GM19035 (cell line): ENCODE measurements around the gene ASF1B.

Experiments used
- ATAC-seq: cut with Tn5 transposase; IDR thresholded peaks from one replicate; pipeline ENCODE4 v1.9.1; 2021; ENCODE audit not compliant: unreplicated experiment

Gene ASF1B

DNA sequence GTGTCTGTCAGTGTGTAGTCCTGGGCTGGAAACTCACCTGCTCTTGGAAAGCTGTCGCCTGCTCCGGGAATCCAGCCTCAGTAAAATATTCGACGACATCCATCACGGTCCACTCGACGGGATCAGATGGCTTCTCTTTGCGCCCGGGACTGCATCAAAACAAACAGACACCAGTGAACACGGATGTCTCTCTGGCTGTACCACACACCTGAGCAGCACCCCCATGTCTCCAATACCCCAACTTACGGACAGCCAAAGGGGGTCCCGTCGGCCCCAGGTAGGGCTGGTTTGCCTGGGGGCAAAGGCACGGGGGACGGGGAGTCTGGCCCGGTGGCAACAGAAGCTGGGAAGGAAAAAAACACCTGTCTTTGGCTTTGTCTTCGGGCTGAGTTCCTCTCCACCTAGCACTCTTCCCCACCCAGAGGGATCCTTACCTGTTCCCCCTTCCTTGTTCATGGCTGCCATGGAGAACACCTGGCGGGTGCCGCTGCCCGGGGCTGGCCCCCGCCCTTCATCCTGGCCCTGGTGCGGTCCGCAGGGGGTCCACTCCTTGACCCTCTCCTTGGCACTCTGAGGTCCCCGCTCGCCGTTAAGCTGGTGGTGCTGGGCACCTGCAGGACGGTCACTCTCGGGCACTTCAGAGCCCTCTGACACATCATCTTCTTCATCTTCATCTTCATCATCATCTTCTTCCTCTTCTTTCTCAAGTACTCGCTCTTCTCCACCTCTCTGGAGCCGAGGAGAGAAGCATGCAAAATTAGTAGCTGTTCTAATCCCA lies 47.6 kb downstream of the ASF1B start:
- ATAC-seq = no peak

DNA sequence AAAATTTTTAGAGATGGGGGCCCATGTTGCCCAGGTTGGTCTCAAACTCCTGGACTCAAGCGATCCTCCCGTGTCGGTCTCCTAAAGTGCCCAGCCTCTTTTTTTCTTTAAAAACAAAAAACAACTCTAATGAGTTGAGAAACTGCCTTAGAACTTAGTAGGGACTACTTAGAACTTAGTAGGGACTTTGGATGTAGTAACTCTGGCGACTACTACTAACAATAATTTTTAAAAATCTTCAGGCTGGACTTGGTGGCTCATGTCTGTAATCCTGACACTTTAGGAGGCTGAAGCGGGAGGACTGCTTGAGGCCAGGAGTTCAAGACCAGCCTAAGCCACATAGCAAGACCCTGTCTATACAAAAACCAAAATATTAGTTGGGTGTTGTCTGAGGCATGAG lies 50.3 kb downstream of the ASF1B start:
- no peak for ATAC-seq

DNA sequence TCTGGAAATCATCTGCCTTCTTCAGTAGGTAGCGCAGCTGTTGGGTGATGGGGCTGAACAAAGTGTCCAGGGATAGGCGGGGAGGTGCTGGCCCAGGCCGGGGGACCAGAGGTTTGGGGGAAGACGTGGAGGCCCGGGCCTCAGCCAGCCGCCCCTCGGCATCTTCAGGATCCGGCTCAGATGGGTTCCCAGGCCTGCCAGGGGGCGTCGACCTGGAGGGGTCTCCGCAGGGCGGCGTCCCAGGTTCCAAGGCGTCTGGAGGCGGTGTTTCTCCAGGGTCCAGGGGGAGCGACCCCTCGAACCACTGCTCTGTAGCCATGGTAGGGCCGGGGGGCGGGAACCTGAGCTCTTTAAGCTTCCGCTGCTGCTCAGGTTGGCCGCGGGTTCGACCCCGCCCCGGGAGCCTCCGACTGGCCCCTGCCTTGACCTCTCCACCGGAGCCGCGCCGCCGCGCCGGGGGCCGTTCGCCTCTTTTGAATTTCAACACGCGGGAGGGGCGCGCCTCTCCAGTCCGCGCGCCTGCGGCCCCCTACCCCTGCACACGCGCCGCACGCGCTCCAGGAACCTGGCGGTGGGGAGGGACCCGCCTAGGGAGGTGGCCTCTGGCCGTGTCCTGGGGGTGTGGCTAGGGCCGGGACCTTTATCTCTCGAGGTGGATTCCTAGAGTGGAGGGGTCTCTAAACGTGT lies 50.9 kb downstream of the ASF1B start, which contains the start of gene C19orf67:
C19orf67 (minus strand) TSS at position 475 of the 687 bp plus-strand sequence; CDS start at position 319, 156 bp downstream.
- no peak for ATAC-seq

DNA sequence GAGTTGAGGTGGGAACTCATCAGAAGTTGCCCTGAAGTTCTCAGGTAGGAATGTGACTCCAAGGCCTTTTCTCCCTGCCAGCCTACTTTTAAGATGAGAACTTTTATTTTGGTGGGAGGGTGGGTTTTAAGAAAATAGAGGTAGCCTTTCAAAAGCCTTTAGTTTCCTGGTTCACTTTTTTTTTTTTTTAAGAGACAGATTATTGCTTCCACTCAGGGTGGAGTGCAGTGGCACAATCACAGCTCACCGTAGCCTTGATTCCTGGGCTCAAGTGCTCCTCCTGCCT lies 53.8 kb downstream of the ASF1B start:
- ATAC-seq = no peak

DNA sequence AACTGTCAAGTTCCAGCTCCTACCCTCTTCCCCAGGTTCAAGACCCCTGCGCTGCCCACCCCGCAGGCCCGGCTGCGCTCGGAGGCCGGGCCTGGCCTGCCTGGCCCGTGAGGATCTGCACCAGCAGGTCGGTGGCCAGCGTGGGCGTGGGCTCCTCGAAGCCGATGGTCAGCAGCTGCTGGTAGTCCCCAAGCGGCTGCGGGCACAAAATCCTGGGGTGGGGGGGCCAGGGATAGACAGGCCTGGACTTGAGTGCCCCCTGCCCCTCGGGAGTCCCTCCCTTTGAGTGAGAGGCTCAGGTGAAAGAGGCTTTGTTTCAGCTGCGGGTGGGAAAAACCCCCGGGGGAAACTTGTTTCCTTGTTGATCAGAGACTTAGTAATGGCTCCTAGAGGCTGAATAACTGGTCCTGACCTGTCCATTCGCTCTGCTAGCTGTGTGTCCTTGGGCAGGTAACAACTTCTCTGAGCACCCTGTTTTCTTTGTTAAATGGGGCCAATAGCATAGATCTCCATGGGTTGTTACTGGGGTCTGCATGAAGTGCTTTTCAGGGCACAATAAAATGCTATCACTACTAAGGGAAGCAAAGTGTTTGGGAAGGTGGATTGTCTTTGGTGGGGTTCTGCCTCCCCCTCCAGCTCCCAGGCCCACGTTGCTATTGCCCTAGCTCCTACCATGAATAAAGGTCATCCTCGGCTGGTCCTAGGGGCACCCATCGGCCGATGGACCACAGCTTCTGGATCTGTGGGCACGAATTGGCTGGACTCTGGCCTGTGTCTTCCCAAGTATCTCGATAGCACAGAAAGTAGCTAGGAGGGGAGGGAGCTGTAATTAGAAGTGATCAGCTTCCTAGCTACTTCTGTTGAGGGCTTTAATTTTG lies 54.4 kb downstream of the ASF1B start:
- ATAC-seq = peak; percentile 4

DNA sequence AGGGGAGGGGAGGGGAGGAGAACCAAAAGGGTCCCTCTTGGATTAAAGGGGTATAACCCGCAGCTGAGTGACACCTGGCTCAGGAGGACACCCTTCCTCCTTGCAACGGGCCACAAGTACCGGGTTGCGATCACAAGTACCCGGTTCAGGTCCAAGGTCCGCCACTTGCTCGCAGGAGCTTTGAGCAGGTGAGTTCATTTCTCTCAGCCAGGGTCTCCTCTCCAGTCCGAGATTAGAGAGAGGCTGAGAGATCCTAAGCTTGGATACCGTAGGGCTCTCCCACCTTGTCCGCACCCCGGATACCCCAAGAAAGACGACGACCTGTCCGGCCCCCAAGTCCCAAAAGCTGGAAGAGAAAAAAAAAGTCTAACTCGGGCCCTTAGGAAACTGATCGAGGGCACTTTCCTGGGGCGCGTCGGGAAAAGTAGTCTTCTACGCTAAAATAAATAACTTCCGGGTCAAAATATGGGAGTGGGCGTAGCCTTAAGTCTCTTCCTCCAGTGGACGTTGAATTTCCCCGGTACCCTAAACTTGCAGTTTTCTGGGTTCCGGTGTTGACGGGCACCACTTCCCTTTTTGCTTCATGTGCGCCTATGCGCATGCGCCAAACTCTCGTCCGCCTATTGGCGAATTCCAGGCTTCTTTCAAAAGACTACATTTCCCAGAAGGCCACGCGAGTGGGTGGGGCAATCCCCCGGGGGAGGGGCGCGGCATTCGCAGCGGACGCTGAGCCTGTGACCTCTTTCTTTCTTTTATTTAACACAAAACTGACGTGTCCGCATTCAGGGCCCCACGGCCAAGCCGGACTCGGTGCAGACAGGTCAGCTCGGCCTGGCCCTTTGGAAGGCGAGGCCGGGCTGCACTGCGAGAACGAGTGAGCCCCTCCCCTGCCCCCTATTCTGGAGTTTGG lies 55.2 kb downstream of the ASF1B start:
- peak; percentile 93 for ATAC-seq

DNA sequence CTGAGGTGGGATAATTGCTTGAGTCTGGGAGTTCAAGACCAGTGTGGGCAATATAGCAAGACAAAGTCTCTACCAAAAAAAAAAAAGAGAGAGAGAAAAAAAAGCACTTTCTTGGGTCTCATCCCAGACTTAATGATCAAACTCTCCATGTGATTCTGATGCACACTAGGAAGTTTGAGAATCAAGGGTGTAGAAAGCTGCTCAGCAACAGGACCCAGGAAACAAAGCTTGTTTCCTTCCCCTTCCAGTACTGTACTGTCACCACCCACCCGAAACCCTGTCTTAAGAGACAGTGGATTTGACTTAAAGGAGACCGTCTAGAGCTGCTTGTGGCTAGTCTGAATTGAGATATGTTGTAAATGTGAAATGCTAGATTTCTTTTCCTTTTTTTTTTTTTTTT lies 58.0 kb downstream of the ASF1B start:
- no peak for ATAC-seq

DNA sequence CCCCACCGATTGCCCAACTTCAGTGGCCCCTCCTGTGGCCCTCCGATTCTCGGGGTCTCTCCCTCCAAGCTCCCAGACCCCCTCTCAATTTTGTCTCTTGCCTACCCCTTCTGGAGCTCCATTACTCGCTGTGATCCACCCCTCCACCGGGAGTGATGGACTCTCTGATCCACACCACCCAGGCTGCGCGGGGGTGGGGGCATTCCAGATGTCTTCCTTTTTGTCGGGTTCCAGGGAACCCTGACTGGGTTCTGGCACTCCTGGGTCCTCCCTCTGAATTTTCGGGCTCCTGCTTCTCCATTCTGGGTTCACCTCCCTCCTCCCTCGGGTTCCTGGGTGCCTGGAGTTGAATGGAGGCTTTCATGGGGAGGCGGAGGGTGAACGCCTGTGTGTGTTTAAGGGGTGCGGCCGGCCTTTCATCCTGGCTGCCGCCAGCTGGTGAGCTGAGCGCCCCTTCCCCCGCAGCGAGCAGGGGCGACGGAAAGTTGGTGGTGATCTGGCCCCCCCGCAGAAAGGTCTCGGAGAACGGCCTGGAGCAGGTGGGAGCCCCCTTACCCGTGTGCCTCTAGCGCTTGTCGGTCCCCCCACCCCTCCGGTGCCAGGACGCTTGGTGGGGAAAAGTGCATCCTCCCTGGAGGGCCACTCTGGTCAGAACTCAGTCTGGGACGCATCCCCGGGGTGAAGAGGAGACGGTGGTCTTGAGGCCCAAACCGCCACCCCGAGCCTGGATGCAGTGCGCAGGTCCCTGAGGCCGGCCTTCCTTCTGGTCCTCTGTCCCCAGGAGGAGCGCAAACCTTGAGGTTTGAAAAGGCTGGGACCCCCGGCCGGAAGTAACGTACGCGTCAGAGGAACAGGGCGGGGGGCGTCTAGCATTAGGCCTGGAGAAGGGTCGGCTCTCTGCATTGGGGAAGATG lies 62.2 kb downstream of the ASF1B start:
- ATAC-seq = no peak

DNA sequence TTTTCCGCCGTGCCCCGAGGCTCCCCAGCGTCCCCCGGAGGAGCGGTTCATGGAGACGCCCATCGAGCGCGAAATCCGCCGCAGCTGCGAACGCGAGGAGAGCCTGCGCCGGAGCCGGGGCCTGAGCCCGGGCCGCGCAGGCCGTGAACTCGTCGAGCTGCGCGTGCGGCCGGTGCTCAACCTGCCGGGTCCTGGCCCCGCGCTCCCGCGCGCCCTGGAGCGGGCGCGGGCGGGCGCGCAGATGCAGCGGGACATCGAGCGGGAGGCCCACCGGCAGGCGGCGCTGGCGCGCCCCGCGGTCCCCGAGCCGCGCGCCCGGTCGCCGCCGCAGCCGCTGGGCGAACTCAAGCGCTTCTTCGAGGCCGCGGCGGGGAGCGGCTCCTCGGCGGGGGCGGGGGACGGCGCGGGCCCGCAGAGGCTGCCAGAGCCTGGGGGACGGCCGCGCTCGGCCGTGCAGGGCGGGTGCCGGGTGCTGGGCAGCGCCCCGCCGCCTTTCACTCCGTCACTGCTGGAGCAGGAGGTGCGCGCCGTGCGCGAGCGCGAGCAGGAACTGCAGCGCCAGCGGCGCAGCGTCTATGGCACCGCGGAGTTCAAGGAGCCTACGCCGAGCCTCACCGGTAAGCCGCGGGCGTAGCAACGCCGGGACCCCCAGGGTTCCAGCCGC lies 63.0 kb downstream of the ASF1B start:
- ATAC-seq = peak; percentile 55

DNA sequence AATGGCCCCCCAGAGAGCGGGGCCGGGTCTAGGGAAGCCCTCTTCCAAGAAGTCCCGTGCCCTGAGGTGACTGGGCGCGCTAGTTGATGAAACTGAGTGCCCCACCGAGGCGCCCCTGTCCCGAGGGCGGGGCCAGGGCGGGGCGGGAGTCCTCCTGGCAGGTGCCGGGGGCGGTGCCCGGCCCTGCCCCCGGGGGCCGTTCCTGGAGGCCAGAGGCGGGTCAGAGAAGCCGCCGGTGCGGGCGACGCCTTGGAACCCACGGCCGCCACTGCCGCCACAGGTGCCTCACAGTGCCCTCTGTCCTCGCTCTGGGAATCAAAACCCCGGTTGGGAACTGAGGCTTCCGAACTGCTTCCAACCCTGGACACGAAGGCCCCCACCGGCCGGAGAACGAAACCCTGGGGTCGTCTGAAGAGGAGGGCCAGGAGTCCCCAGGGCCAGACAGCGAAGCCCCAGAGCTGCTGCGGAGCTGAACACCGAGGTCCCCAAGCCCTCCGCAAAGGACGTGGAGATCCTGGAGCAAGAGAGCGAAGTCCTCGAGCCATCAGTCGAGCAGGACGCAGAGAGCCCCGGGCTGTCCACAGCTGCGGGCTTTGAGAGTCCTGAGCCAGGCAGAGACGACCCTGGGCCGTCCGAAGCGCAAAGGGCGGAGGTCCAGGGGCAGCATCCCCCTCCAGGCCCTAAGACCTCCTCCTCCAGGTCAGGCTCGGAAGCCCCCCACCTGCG lies 63.7 kb downstream of the ASF1B start, which contains the start of gene MISP3:
MISP3 (plus strand) TSS at position 252 of the 726 bp plus-strand sequence. CDS start 524 bp downstream, outside the sequence.
- peak; percentile 3 for ATAC-seq

DNA sequence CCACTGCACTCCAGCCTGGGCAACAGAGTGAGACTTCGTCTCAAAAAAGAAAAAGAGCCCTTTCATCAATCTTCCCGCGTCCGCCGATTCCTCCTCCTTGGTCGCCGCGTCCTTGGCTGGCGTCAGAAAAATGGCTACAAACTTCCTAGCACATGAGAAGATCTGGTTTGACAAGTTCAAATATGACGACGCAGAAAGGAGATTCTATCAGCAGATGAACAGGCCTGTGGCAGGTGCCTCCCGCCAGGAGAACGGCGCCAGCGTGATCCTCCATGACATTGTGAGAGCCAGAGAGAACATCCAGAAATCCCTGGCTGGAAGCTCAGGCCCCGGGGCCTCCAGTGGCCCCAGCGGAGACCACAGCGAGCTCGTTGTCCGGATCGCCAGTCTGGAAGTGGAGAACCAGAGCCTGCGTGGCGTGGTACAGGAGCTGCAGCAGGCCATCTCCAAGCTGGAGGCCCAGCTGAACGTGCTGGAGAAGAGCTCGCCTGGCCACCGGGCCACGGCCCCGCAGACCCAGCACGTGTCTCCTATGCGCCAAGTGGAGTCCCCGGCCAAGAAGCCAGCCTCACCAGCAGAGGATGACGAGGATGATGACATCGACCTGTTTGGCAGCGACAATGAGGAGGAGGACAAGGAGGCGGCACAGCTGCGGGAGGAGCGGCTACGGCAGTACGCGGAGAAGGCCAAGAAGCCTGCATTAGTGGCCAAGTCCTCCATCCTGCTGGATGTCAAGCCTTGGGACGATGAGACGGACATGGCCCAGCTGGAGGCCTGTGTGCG lies 65.9 kb downstream of the ASF1B start:
- no peak for ATAC-seq
